MM.1S (cell line): ENCODE results near the gene MYO10.

ENCODE experiments used
- DNase-seq: peaks from one replicate; pipeline ENCODE4 v3.0.0-alpha.2; 2015
- H2AFZ ChIP-seq: fragments of 300-600 bp; sonication (generic); 2 replicates; pipeline ENCODE4 v1.6.0; 2016; ENCODE audit warnings: antibody characterized with exemption, low read length
- H3F3A ChIP-seq: fragments of 300-600 bp; sonication (generic); 2 replicates; pipeline ENCODE4 v1.6.1; 2016; ENCODE audit warnings: mild to moderate bottlenecking, antibody characterized with exemption, low read length, moderate library complexity, mixed read lengths; ENCODE audit not compliant: insufficient read depth
- H3K27ac ChIP-seq: fragments of 300-600 bp; sonication (generic); 2 replicates; pipeline ENCODE4 v1.5.1; 2016; ENCODE audit warnings: mild to moderate bottlenecking, low read length
- H3K27me3 ChIP-seq: fragments of 300-600 bp; sonication (generic); replicated peaks from 2 replicates; pipeline ENCODE4 v1.6.0; 2016; ENCODE audit warnings: low read length; ENCODE audit not compliant: insufficient read depth
- H3K36me3 ChIP-seq: fragments of 300-600 bp; sonication (generic); replicated peaks from 2 replicates; pipeline ENCODE4 v1.6.1; 2016; ENCODE audit warnings: mild to moderate bottlenecking, low read length, mixed read lengths; ENCODE audit not compliant: insufficient read depth
- H3K4me1 ChIP-seq: fragments of 300-600 bp; sonication (generic); 2 replicates; pipeline ENCODE4 v1.6.1; 2016; ENCODE audit warnings: low read length, mixed read lengths
- H3K4me2 ChIP-seq: fragments of 300-600 bp; sonication (generic); 2 replicates; pipeline ENCODE4 v1.6.0; 2016; ENCODE audit warnings: low read depth, low read length
- H3K4me3 ChIP-seq: fragments of 300-600 bp; sonication (generic); 2 replicates; pipeline ENCODE4 v1.5.1; 2016; ENCODE audit warnings: low read length, mixed read lengths
- H3K79me2 ChIP-seq: fragments of 300-600 bp; sonication (generic); 2 replicates; pipeline ENCODE4 v1.6.1; 2016; ENCODE audit warnings: mixed run types, low read length, mixed read lengths
- H3K9ac ChIP-seq: fragments of 300-600 bp; sonication (generic); 2 replicates; pipeline ENCODE4 v1.6.1; 2016; ENCODE audit warnings: low read length, mixed read lengths
- H3K9me2 ChIP-seq: fragments of 300-600 bp; sonication (generic); replicated peaks from 2 replicates; pipeline ENCODE4 v1.6.1; 2016; ENCODE audit warnings: mild to moderate bottlenecking, low read length, mixed read lengths; ENCODE audit not compliant: insufficient read depth
- H3K9me3 ChIP-seq: fragments of 300-600 bp; sonication (generic); replicated peaks from 2 replicates; pipeline ENCODE4 v1.6.1; 2016; ENCODE audit warnings: mild to moderate bottlenecking, low read length, mixed read lengths; ENCODE audit not compliant: insufficient read depth
- H4K20me1 ChIP-seq: fragments of 300-600 bp; sonication (generic); 2 replicates; pipeline ENCODE4 v1.6.1; 2016; ENCODE audit warnings: mild to moderate bottlenecking, low read length, moderate library complexity, mixed read lengths; ENCODE audit not compliant: insufficient read depth
- EZH2 ChIP-seq: fragments of 300-600 bp; sonication (generic); optimal IDR thresholded peaks from 2 replicates; pipeline ENCODE3; 2017; ENCODE audit warnings: low read depth, mild to moderate bottlenecking, antibody characterized with exemption, low read length, mixed read lengths
- EZH2phosphoT487 ChIP-seq: fragments of 300-600 bp; sonication (generic); IDR thresholded peaks from 2 replicates; pipeline ENCODE4 v1.6.1; 2018; ENCODE audit warnings: antibody characterized with exemption, low read length
- TF ChIP-seq, protein P1 (sequence below): fragments of 300-600 bp; sonication (generic); IDR thresholded peaks from 2 replicates; pipeline ENCODE4 v1.5.1; 2016; ENCODE audit warnings: antibody characterized with exemption, low read length, mixed read lengths

MYO10 gene

DNA sequence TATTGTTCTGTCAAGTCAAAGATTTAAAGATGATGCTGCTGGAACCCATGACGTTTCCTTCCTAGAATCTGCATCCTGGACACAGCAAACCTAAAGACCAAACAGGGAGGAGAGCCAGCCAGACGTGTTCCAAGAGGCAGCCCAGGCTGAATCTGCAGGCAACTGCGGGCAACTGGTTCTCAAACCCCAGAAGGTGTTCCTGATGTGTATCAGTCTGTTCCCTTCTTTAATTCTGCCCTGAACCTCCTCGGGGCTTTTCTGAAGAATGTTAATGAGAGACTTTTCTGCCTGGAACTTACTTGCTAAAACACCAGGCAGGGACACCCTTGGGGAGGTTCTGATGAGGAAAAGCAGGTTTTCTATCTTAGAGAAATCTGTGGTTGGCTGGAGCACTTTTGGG lies 186.5 kb downstream of the MYO10 start:
- H3K9me2 ChIP-seq = no peaks in the 10 kb centered on the region
- no peak overlapping the region for H3K27ac ChIP-seq
- no peaks in the 10 kb centered on the region for H4K20me1 ChIP-seq
- no peaks in the 10 kb centered on the region for H3K27me3 ChIP-seq
- TF ChIP-seq, protein P1, sequence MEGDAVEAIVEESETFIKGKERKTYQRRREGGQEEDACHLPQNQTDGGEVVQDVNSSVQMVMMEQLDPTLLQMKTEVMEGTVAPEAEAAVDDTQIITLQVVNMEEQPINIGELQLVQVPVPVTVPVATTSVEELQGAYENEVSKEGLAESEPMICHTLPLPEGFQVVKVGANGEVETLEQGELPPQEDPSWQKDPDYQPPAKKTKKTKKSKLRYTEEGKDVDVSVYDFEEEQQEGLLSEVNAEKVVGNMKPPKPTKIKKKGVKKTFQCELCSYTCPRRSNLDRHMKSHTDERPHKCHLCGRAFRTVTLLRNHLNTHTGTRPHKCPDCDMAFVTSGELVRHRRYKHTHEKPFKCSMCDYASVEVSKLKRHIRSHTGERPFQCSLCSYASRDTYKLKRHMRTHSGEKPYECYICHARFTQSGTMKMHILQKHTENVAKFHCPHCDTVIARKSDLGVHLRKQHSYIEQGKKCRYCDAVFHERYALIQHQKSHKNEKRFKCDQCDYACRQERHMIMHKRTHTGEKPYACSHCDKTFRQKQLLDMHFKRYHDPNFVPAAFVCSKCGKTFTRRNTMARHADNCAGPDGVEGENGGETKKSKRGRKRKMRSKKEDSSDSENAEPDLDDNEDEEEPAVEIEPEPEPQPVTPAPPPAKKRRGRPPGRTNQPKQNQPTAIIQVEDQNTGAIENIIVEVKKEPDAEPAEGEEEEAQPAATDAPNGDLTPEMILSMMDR = no peak
- TF ChIP-seq EZH2phosphoT487 (no peak), EZH2 (no peak)
- H3K9ac ChIP-seq = no peak overlapping the region
- H3K4me3 ChIP-seq = no peak overlapping the region
- no peak for DNase-seq
- H3K36me3 ChIP-seq = no peaks in the 10 kb centered on the region
- no peaks in the 10 kb centered on the region for H3F3A ChIP-seq
- H2AFZ ChIP-seq = no peak overlapping the region
- H3K9me3 ChIP-seq = no peaks in the 10 kb centered on the region
- no peaks in the 10 kb centered on the region for H3K79me2 ChIP-seq
- H3K4me1 ChIP-seq = no peaks in the 10 kb centered on the region
- no peak overlapping the region for H3K4me2 ChIP-seq

DNA sequence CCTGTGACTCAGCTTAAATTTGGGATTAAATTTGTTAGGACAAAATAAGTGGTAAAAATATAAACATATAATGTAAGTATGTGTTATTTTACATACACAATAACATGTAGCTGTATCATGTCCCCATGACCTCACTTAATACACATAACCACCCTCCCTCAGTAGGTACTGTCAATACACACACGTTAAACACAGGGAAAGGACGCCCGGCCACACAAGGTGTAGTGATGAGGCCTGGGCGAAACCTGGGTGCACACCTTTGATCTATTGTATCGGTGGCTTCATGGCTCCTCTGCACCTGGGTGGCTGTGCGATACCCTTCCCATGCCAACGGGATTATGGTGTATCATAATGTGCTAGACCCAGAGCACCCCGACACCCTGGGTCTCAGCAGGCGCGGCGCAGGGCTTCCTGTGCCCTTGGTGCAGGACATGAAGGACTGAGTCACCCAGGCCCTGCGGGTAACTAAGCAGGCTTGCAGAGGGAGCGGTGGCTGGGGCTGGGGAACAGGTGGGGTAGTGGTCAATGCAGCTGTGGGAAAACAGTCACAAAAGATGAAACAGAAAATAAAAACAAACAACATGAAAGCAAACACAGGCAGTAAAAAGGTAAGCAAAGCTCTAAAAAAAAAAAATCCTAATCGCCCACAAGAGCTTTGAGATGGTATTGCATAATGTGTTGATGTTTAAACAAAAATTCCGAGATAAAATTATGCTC lies 191.8 kb downstream of the MYO10 start:
- no peak overlapping the region for H3K9ac ChIP-seq
- no peaks in the 10 kb centered on the region for H3K9me2 ChIP-seq
- no peak overlapping the region for H3K4me3 ChIP-seq
- H3K4me2 ChIP-seq = no peak overlapping the region
- TF ChIP-seq, protein P1 = no peak
- no peak for TF ChIP-seq EZH2
- no peaks in the 10 kb centered on the region for H3K36me3 ChIP-seq
- no peak for DNase-seq
- no peaks in the 10 kb centered on the region for H3K79me2 ChIP-seq
- no peaks in the 10 kb centered on the region for H3K9me3 ChIP-seq
- H3K27ac ChIP-seq = no peak overlapping the region
- no peaks in the 10 kb centered on the region for H4K20me1 ChIP-seq
- no peaks in the 10 kb centered on the region for H3F3A ChIP-seq
- H3K27me3 ChIP-seq = no peaks in the 10 kb centered on the region
- H2AFZ ChIP-seq = no peak overlapping the region
- no peaks in the 10 kb centered on the region for H3K4me1 ChIP-seq

GRCh38 chr5:16742938-16743337 lies 193.2 kb downstream of the MYO10 start:
- Histone ChIP-seq H3K27ac (no peak overlapping the region), H3K9ac (no peak overlapping the region)

More at GRCh38 chr5:16742938-16743337, 193.2 kb downstream of the MYO10 start:
- no peaks in the 10 kb centered on the region for H3K79me2 ChIP-seq
- TF ChIP-seq EZH2 = no peak
- TF ChIP-seq, protein P1 = no peak
- no peak for TF ChIP-seq EZH2phosphoT487
- no peaks in the 10 kb centered on the region for H3F3A ChIP-seq
- H2AFZ ChIP-seq = no peak overlapping the region
- DNase-seq = no peak
- no peak overlapping the region for H3K4me2 ChIP-seq
- H3K9me3 ChIP-seq = no peaks in the 10 kb centered on the region
- no peaks in the 10 kb centered on the region for H3K9me2 ChIP-seq
- no peaks in the 10 kb centered on the region for H3K36me3 ChIP-seq
- H4K20me1 ChIP-seq = no peaks in the 10 kb centered on the region
- H3K4me3 ChIP-seq = no peak overlapping the region
- H3K27me3 ChIP-seq = no peaks in the 10 kb centered on the region
- H3K4me1 ChIP-seq = no peaks in the 10 kb centered on the region
